NCI-H187 treated with DMSO at 0.1 percent for 48 hours (cell line): ENCODE measurements around the gene SLC3A2.
A peak's percentile ranks its signal among the peaks of the same experiment; 100 is the strongest.
"Not testable (repeated sequence)": the region's sequence is repeated elsewhere in the genome, so short reads cannot be mapped to it uniquely, and the experiment has no call there.

Source experiments
- DNase-seq: peaks from one replicate; lab custom pipeline; 2025; lab: John Stamatoyannopoulos, UW

Gene SLC3A2

GRCh38 chr11:62852523-62853188, 28.0 kb upstream of the SLC3A2 start:
- DNase-seq, result no peak

GRCh38 chr11:62853279-62853965, 27.3 kb upstream of the SLC3A2 start:
- DNase-seq, result no peak

GRCh38 chr11:62854013-62854824, 26.5 kb upstream of the SLC3A2 start:
- no peak for DNase-seq

- DNase-seq, result no peak
Measured at GRCh38 chr11:62854825-62855570, 25.7 kb upstream of the SLC3A2 start.

GRCh38 chr11:62855571-62856332, 24.9 kb upstream of the SLC3A2 start:
- DNase-seq, result peak; percentile 82

GRCh38 chr11:62856333-62856895, 24.3 kb upstream of the SLC3A2 start:
- DNase-seq, result no peak

- DNase-seq, result no peak
Measured at GRCh38 chr11:62857541-62857982, 23.1 kb upstream of the SLC3A2 start.

- DNase-seq, result no peak
Measured at GRCh38 chr11:62858201-62858600, 22.5 kb upstream of the SLC3A2 start.

GRCh38 chr11:62859281-62859703, 21.4 kb upstream of the SLC3A2 start:
- not testable (repeated sequence) for DNase-seq

- no peak for DNase-seq
Measured at GRCh38 chr11:62860835-62861563, 19.7 kb upstream of the SLC3A2 start.

- not testable (repeated sequence) for DNase-seq
Measured at GRCh38 chr11:62861564-62862192, 19.0 kb upstream of the SLC3A2 start.

- DNase-seq, result no peak
Measured at GRCh38 chr11:62863687-62864335, 16.9 kb upstream of the SLC3A2 start.

- DNase-seq, result no peak
Measured at GRCh38 chr11:62865635-62866034, 15.1 kb upstream of the SLC3A2 start.

GRCh38 chr11:62874851-62875250, 5.8 kb upstream of the SLC3A2 start:
- DNase-seq, result no peak

GRCh38 chr11:62875698-62876478, 4.8 kb upstream of the SLC3A2 start:
- DNase-seq, result no peak

GRCh38 chr11:62876712-62877111, 4.0 kb upstream of the SLC3A2 start:
- DNase-seq, result no peak

GRCh38 chr11:62879235-62879978, 1.3 kb upstream of the SLC3A2 start:
- no peak for DNase-seq
